Activated CD4-positive, CD25-positive, alpha-beta regulatory T cell (primary cell): ENCODE measurements around the gene ATP8A1.

Experiments
- DNase-seq, 4 experiments: peaks; one replicate each; lab custom pipeline; 2025; lab: John Stamatoyannopoulos, UW

The ATP8A1 gene

DNA sequence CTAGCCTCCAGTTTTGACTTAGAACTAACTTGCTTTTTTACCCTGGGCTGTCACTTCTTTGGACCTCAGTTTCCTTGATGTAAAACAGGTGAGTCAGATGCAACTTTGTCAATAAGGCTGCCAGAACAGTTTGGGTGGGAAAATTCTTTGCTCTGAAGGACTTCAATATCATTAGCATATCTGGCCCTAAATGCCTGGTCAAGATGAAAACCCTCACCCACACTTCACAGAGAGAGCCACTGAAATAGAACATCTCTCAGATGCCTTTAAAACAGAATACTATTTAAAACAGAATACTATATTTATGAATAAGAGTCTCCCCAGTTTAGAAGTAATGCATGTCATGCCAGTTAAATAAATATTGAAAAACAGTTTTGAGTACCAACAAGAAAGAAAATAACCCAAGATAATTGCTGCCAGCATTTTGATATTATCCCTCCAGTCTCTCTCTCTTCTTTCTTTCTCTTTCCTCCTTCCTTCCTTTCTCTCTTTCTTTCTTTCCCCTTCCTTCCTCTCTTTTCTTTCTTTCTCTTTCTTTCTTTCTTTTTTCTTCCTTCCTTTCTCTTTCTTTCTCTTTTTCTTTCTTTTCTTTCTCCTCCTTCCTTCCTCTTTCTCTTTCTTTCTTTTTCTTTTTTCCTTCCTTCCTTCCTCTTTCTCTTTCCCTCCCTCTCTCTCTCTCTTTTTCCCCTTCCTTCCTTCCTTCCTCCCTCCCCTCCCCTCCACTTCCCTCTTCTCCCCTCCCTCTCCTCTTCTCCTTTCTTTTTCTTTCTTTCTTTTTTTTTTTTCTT lies 292.4 kb downstream of the ATP8A1 start:
- DNase-seq, result no peak

- DNase-seq, result no peak
Observed at GRCh38 chr4:42363614-42364013, 293.3 kb downstream of the ATP8A1 start.

- no peak for DNase-seq
Observed at GRCh38 chr4:42362591-42362990, 294.3 kb downstream of the ATP8A1 start.

DNA sequence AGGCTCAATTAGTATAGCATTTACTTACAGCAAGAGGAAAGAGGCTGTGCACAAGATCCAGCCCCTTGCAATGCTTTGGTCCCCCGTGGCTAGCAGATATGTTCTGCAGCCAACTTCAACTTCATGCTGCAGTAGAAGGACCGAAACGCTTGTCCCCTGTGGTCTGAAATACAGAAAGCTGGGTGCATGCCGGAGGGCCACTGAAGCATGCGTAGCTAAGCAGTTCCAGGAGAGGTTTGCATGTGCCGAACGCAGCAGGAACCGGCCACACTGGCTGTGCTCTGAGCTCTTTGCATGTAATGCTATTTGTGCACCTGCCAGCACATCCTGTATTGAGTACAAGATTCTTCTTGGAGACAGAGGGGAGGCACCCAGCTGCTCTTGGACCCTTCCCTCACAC lies 295.4 kb downstream of the ATP8A1 start:
- DNase-seq, result no peak

DNA sequence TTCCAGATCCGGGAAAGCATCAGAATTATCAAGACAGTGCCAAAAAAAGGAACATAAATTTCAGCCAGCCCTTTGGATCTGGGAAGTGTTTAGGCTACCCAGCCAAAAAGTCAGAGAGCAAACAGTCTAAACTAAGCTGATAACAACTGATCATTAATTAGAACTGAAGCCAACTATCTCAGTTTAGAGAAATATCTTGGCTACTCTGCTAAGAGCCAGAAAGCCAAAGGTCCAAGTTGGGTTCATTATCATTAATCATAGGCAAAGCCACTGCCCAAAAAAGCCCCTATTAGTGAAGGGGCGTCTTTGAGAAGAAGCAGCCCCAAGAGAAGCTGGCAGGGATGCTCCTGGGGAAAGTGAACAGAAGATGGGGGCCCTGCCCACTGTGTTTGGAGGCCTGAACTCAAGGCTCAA lies 296.6 kb downstream of the ATP8A1 start:
- no peak for DNase-seq

DNA sequence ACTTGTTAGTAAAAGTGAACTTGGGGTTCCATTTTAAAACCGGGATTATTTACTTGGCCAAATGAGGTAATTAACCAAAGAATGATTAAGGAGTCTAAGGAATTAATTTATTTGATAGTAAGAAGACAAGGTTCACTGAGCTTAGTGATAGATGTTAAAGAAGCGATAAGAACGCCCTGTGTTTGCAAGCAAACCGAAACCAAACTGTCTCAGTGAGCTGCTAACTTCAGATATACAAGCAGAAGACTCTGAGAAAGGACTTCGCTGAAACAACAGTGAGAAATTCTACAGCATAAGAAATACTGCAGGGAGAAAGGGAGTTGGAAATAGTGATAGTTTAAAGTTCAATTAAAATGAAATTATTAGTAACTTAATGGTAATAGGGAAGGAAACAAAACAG lies 297.2 kb downstream of the ATP8A1 start:
- DNase-seq, result no peak
